OCI-LY7 (cell line): ENCODE measurements around the gene BDH1.

Experiments
- CTCF ChIP-seq: fragments of 200-600 bp; sonication (generic); conservative IDR thresholded peaks from 2 replicates; pipeline ENCODE4 v1.5.1; 2014; ENCODE audit warnings: mild to moderate bottlenecking, antibody characterized with exemption, low read length, moderate library complexity, mixed read lengths
- EZH2phosphoT487 ChIP-seq: fragments of 200-600 bp; sonication (generic); IDR thresholded peaks from 2 replicates; pipeline ENCODE4 v1.6.1; 2018; ENCODE audit warnings: low read depth, borderline replicate concordance, mild to moderate bottlenecking, mixed run types, antibody characterized with exemption, low read length, moderate library complexity, mixed read lengths

DNA sequence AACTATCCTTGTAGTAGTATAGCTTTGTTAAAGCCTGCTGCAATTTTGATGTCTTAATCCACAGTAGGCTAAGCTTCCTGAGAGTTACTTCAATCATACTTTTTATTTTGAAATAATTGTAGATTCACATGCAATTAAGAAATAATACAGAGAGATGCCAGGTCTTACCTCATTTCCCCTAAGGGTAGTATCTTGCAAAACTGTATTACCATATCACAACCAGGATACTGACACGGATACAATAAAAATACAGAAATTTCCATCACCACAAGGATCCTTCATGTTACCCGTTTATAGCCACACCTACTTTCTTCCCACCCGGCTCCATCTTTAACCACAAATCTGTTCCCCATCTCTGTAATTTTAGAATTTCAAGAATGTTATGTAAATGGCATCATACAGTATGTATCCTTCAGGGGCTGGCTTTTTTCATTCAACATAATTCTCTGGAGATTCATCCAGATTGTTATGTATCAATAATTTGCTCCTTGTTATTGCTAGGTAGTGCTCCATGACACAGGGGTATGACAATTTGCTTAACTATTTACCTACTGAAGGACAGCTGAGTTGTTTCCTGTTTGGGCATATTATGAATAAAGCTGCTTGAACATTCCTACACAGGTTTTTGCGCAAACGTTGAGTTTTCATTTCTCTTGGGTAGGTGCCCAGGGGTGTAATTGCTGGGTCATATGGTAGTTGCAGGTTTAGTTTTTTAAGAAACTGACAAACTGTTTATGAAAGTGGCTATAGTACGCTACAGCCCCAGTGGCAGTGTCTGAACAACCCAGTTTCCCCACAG lies 21.6 kb downstream of the BDH1 start:
- TF ChIP-seq EZH2phosphoT487 (no peak), CTCF (no peak)
